Kidney tubule cell (primary cell): ENCODE measurements around the gene CAMTA1.

Source experiments
- DNase-seq: peaks from one replicate; pipeline ENCODE4 v3.0.0-alpha.2; 2018; ENCODE audit warnings: low spot score

CAMTA1 gene

DNA sequence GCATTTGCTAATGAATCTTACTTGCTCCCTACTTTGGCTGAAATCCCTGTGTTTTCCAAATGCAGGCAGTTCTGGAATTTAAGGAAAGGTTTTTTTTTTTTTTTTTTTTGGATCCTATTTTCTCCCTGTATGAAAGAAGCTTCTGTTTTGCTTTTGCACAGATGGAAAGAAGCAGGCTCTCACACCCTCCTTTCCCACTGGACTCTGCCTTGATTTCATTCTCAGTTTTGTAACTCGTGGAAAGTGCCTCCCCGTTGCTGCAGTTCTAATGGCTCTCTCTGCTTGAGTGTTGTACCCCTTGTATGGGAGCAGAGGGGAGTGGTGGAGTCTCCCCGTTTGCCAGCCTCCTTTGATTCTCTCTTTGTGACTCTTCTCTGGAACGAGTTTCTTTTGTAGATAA lies 291.9 kb downstream of the CAMTA1 start:
- no peak for DNase-seq

DNA sequence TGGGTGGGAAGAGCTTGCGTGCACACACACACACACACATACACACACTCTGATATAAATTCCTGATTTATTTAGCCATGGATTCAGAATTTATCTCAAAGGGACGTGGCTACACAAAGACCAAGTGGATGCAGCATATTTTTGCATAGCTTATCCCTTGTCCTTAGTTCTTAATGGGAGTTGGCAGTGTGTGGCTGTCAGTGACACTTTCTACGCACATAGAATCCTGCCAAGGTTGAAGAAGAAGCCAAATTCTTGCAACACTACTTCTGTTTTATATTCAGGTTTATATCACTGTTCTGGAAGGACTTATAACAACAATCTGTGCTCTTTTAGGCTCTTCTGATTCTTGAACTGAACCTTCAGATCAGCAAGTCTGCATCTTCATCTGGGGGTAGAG lies 292.7 kb downstream of the CAMTA1 start:
- DNase-seq: no peak

GRCh38 chr1:7079637-7080036 lies 294.4 kb downstream of the CAMTA1 start:
- DNase-seq: no peak

DNA sequence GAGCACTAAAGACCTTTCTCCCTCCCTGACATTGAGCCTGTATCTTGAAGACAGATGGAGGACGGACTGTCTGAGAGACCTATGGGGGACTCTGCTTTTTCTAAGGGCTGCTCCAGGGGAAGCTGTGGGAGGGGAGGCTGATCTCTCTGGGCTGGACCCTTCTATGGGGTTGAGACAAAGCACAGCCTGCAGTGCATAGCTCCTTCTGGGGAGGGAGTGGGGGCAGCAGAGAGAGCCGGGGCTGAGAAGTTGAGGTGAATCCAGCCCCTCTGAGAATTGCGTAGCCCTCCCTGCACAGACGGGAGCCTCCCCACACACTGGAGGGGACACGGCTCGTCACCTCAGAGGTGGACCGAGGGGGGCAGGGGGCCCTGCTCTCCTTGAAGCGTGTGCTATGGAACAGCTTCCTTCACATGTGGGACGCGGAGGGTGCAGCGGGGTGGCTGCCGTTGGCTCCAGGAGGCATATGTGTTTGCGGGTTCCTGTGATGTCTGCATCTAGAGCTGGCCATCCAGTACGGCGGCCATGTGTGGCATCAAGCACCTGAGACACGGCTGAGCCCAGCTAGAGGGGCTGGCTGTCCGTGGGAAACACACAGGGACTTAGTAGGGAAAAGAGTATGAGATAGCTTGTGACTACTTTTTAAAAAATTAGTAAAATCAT lies 299.1 kb downstream of the CAMTA1 start:
- no peak for DNase-seq

- no peak for DNase-seq
Observed at GRCh38 chr1:7085521-7085920, 300.3 kb downstream of the CAMTA1 start.

DNA sequence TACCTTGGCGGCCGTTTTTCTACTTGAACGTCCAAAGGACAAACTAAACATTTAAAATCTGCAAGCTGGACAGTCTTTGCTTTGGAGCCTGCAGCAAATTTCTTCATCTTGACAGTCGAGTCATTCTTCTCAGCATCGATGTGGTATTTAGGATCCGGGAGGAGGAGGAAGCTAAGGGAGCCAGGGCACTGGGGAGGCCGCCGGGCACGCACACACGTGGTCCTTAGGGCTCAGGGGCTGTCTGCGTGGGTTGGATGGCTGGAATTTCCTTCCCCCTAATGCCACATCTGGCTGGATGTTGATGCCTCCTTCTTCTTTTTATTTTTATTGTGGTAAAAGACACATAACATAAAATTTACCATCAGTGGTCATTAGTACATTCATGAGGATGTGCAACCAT lies 300.9 kb downstream of the CAMTA1 start:
- no peak for DNase-seq

DNA sequence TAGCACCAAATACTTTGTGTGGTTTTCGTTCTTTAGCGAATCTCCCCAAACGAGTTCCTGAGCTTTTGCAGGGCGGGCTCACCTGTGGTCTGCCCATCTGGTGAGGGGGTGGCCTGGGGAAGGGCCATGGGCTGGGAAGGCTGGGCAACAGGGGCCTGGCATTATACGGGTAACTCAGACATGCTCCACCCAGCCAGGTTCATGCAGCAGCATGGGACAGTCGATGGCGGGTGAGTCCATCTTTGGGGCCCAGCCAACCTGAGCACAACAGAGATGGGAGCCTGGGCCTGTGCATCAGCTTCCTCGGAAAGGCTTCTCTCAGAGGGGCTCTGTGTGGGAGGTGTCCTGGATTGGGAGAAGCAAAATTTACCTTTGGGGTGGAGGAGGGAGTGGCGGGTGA lies 302.6 kb downstream of the CAMTA1 start:
- DNase-seq: no peak

- no peak for DNase-seq
Observed at GRCh38 chr1:7089497-7089896, 304.2 kb downstream of the CAMTA1 start.

GRCh38 chr1:7093297-7093696 lies 308.0 kb downstream of the CAMTA1 start:
- DNase-seq: no peak

DNA sequence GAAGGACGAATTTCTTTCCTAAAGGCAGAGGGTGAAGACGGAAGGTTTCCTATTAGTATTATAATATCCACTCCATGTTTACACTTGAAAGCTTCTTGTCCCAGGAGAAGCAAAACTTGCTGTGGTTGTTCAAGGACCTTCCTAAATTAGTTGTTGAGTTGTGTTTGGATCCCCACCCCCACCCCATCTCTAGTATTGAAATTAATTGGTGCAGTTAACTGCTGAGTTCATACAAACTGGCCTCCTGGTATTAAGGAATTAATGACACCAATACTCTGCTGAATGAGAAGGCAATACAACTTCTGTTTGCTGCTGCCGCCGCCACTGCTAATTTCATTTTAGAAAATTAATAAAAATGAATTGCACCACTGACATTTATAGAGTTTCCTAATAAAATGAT lies 308.8 kb downstream of the CAMTA1 start:
- DNase-seq: no peak

GRCh38 chr1:7094509-7094908 lies 309.3 kb downstream of the CAMTA1 start:
- DNase-seq: no peak

DNA sequence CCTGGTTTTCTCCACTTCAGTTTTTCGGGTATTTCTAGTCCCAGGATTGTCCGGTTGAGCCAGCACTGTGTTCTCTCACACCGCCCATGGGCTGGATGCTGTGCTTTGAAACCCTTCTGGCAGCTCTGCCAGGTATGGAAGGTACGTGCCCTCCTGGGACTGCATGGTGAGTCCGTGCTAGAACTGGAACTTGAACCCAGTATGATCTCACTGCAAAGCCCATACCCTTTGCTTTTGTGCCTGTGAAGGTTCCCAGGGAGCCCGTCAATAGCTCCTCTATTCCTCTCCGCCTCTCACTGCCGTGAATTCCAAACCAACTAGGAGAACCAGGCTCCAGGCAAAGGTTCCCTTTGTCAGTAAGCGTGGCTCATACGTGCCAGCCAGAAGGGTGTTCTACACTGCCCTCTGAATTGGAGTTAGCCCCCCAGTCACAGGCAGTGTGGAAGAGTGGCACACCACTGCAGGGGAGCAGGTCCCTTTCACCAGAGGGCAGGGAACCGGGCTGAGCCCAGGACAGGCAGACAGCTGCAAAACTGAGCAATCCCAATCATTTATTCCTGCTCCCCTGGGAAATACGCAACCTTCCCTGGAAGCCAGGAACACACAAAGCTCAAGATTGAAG lies 310.2 kb downstream of the CAMTA1 start:
- no peak for DNase-seq

GRCh38 chr1:7097938-7098592 lies 312.8 kb downstream of the CAMTA1 start:
- no peak for DNase-seq

DNA sequence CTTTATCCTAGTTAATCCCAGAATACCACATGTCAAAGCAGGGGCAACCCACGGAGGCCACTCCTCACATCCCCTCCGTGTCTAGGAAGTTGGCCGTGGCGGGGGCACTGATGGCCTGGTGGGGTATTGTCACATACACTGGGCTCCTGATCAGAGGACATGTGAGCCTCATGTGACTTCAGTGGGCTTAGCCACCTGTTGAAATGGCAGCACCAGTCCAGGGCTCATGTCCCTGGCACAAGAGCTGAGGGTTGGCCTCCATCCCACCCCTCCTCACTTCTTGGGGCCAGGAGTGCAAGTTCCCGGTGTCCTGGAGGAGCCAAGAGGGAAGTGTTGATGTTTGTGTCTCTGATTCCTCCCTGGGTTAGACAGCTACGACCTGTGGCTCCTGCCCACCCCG lies 313.4 kb downstream of the CAMTA1 start:
- DNase-seq: no peak

DNA sequence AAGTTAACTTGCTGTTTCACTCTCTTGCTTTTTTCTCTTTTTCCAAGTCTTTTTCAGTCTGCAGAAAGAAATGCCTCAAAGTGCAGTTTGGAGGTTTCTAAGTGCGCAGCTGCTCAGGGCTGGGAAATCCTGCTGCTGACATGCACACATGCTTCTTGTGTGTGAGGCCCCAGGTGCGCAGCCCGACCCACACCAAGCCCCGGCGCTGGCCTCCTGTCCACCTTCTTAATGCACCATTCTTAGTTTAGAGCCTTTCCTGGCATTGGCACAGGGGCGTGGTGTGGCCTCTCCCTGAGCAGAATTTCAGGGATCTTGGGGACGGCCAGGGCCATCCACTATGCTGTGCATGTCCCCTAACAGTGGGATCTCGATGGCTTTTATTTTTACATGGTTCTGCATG lies 315.2 kb downstream of the CAMTA1 start:
- DNase-seq: no peak

DNA sequence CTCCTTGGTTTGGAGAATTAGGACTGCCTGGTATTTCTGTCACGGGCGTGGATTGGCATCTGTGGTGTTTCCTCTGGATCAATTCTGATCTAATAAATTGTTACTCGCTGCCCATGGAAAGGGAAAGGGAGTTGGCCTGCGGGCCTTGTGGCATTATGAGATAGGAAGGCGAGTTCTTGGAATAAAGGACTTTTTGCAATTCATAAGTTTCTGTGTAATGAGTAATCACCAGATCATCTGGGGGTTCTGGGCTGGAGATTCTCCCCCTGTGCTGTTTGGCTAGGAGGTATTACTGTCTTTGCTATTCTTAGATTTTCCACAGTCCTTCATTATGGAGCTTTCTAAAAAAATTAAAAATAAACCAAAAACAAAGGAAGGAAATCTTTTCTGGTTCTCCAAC lies 315.9 kb downstream of the CAMTA1 start:
- DNase-seq: no peak

DNA sequence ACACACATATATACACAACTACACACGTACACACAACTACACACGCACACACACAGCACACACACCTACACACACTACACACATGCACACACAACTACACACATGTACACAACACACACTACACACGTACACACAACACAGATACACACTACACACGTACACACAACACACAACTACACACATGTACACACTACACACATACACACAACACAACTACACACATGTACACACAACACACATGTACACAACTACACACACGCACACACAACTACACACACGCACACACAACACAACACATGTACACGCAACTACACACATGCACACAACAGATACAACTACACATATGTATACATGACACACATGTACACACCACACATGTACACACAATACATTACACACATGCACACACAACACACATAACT lies 318.1 kb downstream of the CAMTA1 start:
- DNase-seq: no peak

GRCh38 chr1:7103874-7104273 lies 318.6 kb downstream of the CAMTA1 start:
- no peak for DNase-seq

GRCh38 chr1:7104339-7104738 lies 319.1 kb downstream of the CAMTA1 start:
- DNase-seq: no peak

DNA sequence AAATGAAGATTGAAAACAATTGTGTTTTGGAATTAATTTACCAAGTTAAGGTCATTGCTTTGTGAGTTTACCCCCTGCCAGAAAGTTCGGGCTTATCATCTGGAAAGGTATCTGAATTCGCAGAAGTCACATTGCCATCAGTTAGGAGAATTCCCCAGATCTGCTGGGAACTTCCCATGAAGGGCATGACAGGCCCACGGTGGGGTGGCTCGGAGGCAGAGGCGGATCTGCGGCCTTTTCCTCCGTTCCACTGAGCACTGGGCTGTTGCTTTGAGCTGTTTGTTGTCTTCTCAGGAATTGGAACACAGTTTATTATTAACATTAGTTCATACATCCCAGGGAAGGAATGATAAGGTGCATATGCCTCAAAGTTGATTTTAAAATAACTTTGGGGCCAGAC lies 320.0 kb downstream of the CAMTA1 start:
- DNase-seq: peak; percentile 21

DNA sequence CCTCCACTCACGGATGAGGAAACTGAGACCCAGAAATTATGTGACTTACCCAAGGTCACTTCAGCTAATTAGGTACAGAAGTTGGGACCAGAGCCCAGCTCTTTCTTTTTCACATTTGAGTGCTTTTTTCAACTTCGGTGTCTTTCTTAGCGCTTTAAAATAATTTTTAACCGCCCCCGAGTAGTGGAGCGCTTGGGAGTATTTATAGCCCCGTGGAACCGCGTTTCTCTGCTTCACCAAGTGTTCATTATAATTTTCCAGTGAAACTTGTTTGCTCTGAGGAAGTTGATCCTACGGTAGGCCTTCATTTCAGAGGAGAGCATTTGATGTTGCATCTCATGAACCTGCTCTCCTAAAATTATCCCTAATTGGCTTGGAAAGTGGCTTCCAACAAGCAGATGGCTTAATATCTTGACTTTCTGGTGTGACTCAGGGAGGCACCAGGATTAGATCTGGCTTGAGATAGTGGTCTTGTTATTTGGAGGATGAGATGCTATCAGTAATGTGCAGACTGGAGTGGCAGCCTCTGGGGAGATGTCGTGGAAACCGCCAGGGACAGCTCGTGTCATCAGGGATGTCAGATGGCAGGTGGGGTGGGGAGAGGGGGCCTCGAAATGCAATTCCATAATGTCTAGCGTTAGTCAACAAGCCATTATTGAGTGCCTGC lies 321.3 kb downstream of the CAMTA1 start:
- DNase-seq: no peak

GRCh38 chr1:7107109-7107830 lies 322.0 kb downstream of the CAMTA1 start:
- no peak for DNase-seq
